Spleen (tissue), 7 donors: Measurements from ENCODE around the gene SHISA6.

Experiments used
- CTCF ChIP-seq, 11 experiments: fragments of 200-600 bp in 7 of 11; fragments of 450-650 bp in 4 of 11; sonication (generic) in 4 of 11; IDR thresholded peaks in 8 of 11; conservative IDR thresholded peaks in 3 of 11; 1 replicate in 7 of 11; 2 replicates in 4 of 11; pipeline versions ENCODE4 v1.4.0 to v1.8.0; 2016 to 2021; ENCODE audit warnings: antibody characterized with exemption in 11 of 11, inconsistent platforms in 4 of 11, mild to moderate bottlenecking in 1 of 11
- POLR2A ChIP-seq, 3 donors: fragments of 450-650 bp; IDR thresholded peaks; one replicate each; pipeline ENCODE4 v1.5.1; 2017; ENCODE audit warnings: antibody characterized with exemption in 3 of 3, mild to moderate bottlenecking in 1 of 3
- POLR2AphosphoS5 ChIP-seq, 3 donors: sonication (generic); formaldehyde crosslinking; IDR thresholded peaks; one replicate each; pipeline ENCODE4 v1.5.1; 2017; ENCODE audit warnings: antibody characterized with exemption in 3 of 3
- donor health status: DM: no; HTN: no; CAD: no; lungs with moderate emphysema.
- donor health status: DM: no; HTN: no; CAD: no.
- donor health status: DM: no; HTN: no; CAD: no.

- TF ChIP-seq CTCF (IDR thresholded peaks at IDR 0.05 in 8 of 11, conservative IDR thresholded peaks at IDR 0.05 in 3 of 11) (no peak), POLR2AphosphoS5 (IDR thresholded peaks at IDR 0.05) (no peak), POLR2A (IDR thresholded peaks at IDR 0.05) (no peak)
Measured at GRCh38 chr17:11279776-11280344, 38.8 kb downstream of the SHISA6 start.
